G401.6 (cell line): ENCODE measurements around the gene KRT1.
"Not testable (repeated sequence)": the region's sequence is repeated elsewhere in the genome, so short reads cannot be mapped to it uniquely, and the experiment has no call there.

ENCODE experiments used
- FAIRE-seq: peaks from 2 replicates; lab custom pipeline; 2012; peaks lifted over from hg19 to GRCh38; lab: Jason Lieb, UNC

The KRT1 gene

DNA sequence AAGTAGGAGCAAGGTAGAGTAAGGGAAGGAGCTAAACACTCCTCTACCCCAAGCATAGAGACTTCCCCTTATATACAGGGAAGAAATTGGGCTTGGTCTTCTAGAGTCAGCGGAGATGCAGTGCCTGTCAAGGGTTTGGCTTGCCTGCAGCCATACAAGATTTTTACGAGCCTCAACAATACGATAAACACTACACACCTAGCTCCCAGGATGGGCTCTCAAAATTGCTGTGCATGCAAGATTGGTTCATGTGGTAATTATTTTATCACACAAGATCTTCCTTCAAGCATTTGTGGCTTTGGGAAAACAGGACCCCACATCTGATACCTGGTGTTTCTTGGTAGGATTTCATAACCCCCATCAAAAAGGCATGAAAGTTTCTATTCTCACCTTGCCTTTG is at the start of gene KRT1:
TSS of gene KRT1 (minus strand) at position 45 of the 400 bp plus-strand sequence. CDS start 59 bp downstream, outside the sequence.
- no peak for FAIRE-seq

DNA sequence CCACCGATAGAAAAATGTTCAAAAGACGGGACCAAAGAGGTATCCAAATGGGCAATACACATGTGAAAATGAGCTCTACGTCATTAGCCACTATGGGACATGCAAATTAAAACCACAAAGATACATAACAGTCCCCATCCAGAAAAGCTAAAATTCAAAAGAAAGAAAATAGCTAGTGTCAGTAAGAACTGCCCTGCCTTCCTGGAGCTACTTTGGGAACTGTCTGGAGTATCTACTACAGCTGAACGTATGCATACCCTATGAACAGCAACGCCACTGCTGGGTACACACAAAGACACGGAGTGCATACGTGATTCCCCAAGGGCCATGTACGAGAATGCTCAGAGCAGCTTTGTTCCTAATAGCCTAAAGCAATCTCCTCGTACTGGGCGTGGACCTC is 48.9 kb upstream of the KRT1 start:
- no peak for FAIRE-seq

- no peak for FAIRE-seq
Observed at GRCh38 chr12:52728374-52728773, 48.2 kb upstream of the KRT1 start.

- no peak for FAIRE-seq
Observed at GRCh38 chr12:52727037-52727436, 46.8 kb upstream of the KRT1 start.

DNA sequence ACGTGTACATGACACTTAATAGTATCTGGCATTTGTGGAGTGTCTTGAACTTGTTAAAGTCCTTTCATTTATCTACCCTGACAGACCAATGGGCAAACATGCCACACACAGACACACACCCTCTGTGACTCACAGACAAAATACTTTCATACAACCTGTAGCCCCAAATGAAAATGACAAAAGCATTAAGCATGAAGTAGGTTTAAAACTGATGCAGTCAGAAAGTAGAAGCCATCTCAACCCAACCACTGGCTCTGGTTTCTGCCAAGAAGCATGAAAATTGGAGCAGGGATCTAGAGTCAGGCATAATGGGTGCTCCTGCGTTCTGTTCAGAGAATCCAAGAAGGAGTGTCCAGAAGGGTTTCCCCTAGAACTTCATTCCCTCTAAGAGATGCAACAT is 46.2 kb upstream of the KRT1 start:
- FAIRE-seq, result no peak

- no peak for FAIRE-seq
Observed at GRCh38 chr12:52724384-52724783, 44.2 kb upstream of the KRT1 start.

GRCh38 chr12:52722680-52723079 is 42.5 kb upstream of the KRT1 start:
- no peak for FAIRE-seq

GRCh38 chr12:52721838-52722470 is 41.7 kb upstream of the KRT1 start:
- FAIRE-seq, result no peak

- FAIRE-seq, result no peak
Observed at GRCh38 chr12:52720365-52720886, 40.2 kb upstream of the KRT1 start.

DNA sequence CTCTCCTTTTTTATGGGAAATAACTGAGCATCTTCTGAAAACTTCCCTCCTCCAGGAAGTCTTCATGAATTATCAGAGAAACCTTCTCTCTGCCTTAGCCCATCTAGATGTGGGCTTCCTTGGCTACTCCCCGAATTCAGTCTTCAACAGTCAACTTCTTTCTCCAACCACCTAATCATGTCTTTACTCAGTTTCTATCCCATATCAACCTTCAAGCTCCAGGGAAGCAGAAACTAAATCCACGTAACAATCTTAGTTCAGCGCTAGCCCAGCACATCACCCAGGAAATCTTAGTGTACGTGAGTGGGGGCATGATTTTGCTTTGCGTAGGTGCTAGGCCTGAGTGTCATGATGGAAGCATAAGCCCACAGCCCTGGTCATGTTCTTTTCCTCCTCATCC is 35.9 kb upstream of the KRT1 start:
- FAIRE-seq, result no peak

GRCh38 chr12:52715416-52715815 is 35.2 kb upstream of the KRT1 start:
- no peak for FAIRE-seq

GRCh38 chr12:52714887-52715281 is 34.7 kb upstream of the KRT1 start:
- no peak for FAIRE-seq

GRCh38 chr12:52713960-52714886 is 34.0 kb upstream of the KRT1 start:
- no peak for FAIRE-seq

DNA sequence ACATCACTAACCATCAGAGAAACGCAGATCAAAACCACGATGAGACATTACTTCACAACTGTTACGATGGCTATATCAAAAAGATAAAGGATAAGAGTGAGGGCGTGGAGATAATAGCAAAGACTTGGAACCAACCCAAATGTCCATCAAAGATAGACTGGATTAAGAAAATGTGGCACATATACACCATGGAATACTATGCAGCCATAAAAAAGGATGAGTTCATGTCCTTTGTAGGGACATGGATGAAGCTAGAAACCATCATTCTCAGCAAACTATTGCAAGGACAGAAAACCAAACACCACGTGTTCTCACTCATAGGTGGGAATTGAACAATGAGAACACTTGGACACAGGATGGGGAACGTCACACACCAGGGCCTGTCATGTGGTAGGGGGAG is 31.9 kb upstream of the KRT1 start:
- FAIRE-seq, result not testable (repeated sequence)

DNA sequence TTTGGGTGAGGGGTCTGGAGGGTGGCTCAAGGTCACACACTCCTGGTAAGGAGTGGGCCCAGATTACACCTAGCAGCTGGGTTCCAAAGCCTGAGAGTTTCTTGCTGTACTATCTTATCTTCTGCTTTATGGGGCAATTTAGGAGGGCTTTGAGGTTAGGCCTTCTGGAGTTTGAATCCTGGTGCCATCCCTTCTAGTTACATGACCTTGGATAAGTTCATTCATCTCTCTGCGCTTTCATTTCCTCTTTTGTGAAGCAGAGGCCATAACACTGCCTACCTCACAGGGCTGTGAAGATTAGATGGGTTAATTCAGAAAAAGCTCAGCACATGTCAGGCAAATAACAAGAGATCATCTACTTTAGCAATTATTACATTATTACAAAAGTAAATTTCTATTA is 30.5 kb upstream of the KRT1 start:
- no peak for FAIRE-seq

DNA sequence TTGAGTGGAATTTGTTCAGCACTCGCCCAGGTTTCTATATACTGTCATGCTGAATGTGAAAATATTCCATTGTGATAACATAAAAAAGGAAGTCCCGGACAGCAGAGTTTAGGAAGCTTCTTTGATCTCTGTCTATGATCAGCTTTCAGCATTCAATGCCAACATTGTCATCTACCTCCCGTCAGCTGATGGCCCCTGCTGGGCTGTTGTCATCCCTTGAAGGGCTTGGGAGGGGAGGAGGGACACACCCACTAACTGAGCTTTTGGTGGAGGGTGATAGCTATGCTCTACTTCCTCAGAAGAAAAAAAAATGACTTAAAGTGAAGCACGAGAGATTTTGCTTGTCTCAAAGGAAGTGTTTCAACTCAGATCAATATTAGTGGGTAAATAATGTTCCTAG is 27.8 kb upstream of the KRT1 start:
- FAIRE-seq, result no peak

DNA sequence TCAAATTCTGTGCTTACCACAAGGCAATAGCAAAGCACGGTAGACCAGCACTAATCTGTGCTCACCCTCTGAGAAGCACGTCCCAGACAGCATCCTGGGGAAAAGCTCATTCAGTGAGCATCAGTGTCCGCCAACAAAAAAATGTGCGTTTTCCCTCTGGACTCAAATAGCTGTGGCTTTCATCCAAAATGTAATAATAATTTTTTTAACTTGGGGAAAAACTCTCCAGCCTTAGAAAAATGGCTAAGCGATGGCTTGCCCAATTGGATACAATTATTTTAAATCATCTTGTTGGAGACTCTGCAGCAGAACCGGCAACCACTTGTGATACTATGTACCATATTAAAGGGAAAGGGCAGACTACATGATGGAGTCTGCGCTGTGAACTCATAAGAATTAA is 24.3 kb upstream of the KRT1 start:
- FAIRE-seq, result no peak

GRCh38 chr12:52703878-52704277 is 23.7 kb upstream of the KRT1 start:
- no peak for FAIRE-seq

DNA sequence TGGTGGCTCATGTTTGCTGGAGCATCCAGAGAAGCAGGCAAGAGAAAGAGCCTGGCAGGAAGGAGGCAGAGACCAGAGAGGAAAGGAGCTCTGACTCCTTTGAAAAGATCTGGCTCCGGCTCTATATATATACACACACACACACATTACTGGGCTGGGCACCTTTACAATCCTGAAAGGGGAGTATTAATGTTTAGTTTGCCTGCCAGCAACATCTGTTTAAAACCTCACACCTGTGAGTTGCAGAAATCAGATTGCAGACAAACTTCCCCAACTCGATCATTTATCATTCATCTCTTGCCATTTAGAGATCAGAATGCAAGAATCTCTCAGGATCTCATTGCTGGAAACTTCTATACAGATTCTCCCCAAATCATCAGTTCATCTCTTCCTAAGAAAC is 23.2 kb upstream of the KRT1 start, which contains the start of gene KRT77:
TSS of gene KRT77 (minus strand) at position 101 of the 400 bp plus-strand sequence. CDS start at position 11, 90 bp downstream.
- FAIRE-seq, result no peak

DNA sequence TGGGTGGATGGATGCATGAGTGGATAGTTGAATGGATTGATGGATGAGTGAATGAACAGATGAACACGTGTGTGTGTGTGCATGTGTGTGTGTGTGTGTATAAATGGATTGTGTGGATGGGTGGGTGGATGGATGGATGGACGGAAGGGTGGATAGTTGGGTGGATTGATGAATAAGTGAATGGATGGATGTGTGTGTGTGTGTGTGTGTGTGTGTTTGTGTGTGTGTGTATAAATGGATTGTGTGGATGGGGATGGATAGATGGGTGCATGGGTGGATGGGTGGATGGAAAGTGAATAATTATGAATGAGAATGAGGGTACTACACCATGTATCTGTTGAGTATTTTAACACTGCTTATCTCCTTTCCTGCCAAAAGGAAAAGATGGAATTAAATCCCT is 22.1 kb upstream of the KRT1 start:
- FAIRE-seq, result no peak

- no peak for FAIRE-seq
Observed at GRCh38 chr12:52701281-52701680, 21.1 kb upstream of the KRT1 start.

DNA sequence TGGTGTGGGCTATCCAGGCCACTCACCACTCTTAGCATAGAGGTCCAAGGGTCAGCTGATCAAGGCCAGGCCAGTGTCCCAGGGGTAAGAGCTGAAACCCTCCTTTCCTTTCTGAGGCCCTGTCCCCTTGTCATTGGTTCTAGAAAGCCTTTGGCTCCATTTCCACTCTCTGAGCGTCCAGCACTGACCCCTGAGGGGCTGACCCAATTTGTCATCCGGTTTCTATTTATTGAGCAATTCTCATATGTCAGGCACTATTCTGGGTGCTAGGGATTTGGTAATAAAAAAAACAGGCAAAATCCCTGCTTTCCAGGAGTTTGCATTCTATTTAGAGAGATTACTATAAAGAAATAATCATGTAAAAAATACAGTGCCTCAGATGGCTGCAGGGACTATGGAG is 19.8 kb upstream of the KRT1 start:
- no peak for FAIRE-seq

DNA sequence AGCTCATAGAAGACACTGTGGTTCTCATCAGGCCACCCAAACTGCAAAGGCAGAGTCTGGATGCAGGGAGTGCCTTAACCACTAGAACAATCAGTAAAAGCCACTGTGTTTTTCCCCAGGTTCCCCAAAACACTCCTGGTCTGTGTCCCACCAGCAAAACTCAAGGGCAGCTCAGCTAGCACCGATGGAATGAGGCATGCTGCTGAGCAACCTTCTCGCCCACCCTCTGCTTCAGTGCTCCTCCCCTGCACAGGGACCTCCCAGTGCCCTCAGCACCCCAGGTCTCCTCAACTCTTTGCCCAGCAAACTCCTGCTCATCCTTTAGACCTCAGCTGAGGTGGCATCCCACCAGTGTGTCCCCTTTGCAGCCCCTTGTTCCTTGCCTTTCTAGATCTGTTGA is 19.2 kb upstream of the KRT1 start:
- no peak for FAIRE-seq
